H9 (cell line): ENCODE measurements around the gene RUNDC1. TPM values are rescaled to one million over a fixed set of nuclear protein-coding genes. Genes with fewer than 3 reads are reported as not detected.
A peak's percentile ranks its signal among the peaks of the same experiment; 100 is the strongest.

Experiments used
- DNase-seq: peaks from one replicate; pipeline ENCODE4 v3.0.0-alpha.2; 2017
- H2AFZ ChIP-seq: one replicate; pipeline ENCODE4 v1.6.1; 2013; ENCODE audit warnings: mild to moderate bottlenecking, low read length, control low read depth, moderate library complexity
- H2AK5ac ChIP-seq: 2 replicates; pipeline ENCODE4 v1.6.1; 2013; ENCODE audit warnings: low read length, control low read depth, mixed read lengths; ENCODE audit not compliant: insufficient read length
- H2BK120ac ChIP-seq: one replicate; pipeline ENCODE4 v1.6.1; 2013; ENCODE audit warnings: low read depth, mild to moderate bottlenecking, low read length, control low read depth, inconsistent platforms; ENCODE audit not compliant: poor library complexity, severe bottlenecking
- H2BK12ac ChIP-seq: 2 replicates; pipeline ENCODE4 v1.6.1; 2013; ENCODE audit warnings: low read length, control low read depth, mixed read lengths, low read depth; ENCODE audit not compliant: insufficient read length
- H2BK15ac ChIP-seq: 2 replicates; pipeline ENCODE4 v1.6.1; 2013; ENCODE audit warnings: low read depth, low read length, control low read depth
- H2BK20ac ChIP-seq: one replicate; pipeline ENCODE4 v1.6.1; 2013; ENCODE audit warnings: low read depth, mild to moderate bottlenecking, low read length, control low read depth, inconsistent platforms; ENCODE audit not compliant: poor library complexity, severe bottlenecking
- H2BK5ac ChIP-seq: 2 replicates; pipeline ENCODE4 v1.6.1; 2013; ENCODE audit warnings: low read length, control low read depth, mixed read lengths; ENCODE audit not compliant: insufficient read length
- H3K14ac ChIP-seq: 2 replicates; pipeline ENCODE4 v1.6.1; 2013; ENCODE audit warnings: low read length, control low read depth; ENCODE audit not compliant: insufficient read depth
- H3K18ac ChIP-seq: 2 replicates; pipeline ENCODE4 v1.6.1; 2013; ENCODE audit warnings: low read depth, mild to moderate bottlenecking, mixed read lengths, low read length, control low read depth; ENCODE audit not compliant: insufficient read length
- H3K23ac ChIP-seq: 2 replicates; pipeline ENCODE4 v1.6.1; 2013; ENCODE audit warnings: low read length, control low read depth, mixed read lengths, low read depth; ENCODE audit not compliant: insufficient read length
- H3K23me2 ChIP-seq: 2 replicates; pipeline ENCODE4 v1.6.1; 2013; ENCODE audit warnings: low read depth, mild to moderate bottlenecking, mixed read lengths, low read length, control low read depth; ENCODE audit not compliant: insufficient read length, poor library complexity, severe bottlenecking
- H3K27ac ChIP-seq: 2 replicates; pipeline ENCODE4 v1.5.1; 2013; ENCODE audit warnings: low read length, control low read depth, mixed read lengths, low read depth; ENCODE audit not compliant: insufficient read length
- H3K27me3 ChIP-seq: 2 replicates; pipeline ENCODE4 v1.6.1; 2013; ENCODE audit warnings: low read length, control low read depth, inconsistent platforms; ENCODE audit not compliant: insufficient read depth
- H3K4ac ChIP-seq: 2 replicates; pipeline ENCODE4 v1.6.1; 2013; ENCODE audit warnings: low read depth, mild to moderate bottlenecking, control low read depth, inconsistent platforms, low read length, moderate library complexity
- H3K4me1 ChIP-seq: 2 replicates; pipeline ENCODE4 v1.6.1; 2013; ENCODE audit warnings: low read length, control low read depth, inconsistent platforms; ENCODE audit not compliant: insufficient read depth
- H3K4me2 ChIP-seq: 2 replicates; pipeline ENCODE4 v1.6.1; 2013; ENCODE audit warnings: low read length, control low read depth, mixed read lengths; ENCODE audit not compliant: insufficient read length, insufficient read depth
- H3K56ac ChIP-seq: 2 replicates; pipeline ENCODE4 v1.6.1; 2013; ENCODE audit warnings: low read depth, mild to moderate bottlenecking, mixed read lengths, low read length, control low read depth; ENCODE audit not compliant: insufficient read length
- H3K79me1 ChIP-seq: 2 replicates; pipeline ENCODE4 v1.6.1; 2013; ENCODE audit warnings: low read depth, mild to moderate bottlenecking, moderate library complexity, low read length, control low read depth, inconsistent platforms; ENCODE audit not compliant: insufficient read depth, poor library complexity, severe bottlenecking
- H3K79me2 ChIP-seq: 2 replicates; pipeline ENCODE4 v1.6.1; 2013; ENCODE audit warnings: low read length, control low read depth, inconsistent platforms; ENCODE audit not compliant: insufficient read depth
- H3K9ac ChIP-seq: 2 replicates; pipeline ENCODE4 v1.6.1; 2013; ENCODE audit warnings: low read length, control low read depth, mixed read lengths; ENCODE audit not compliant: insufficient read length; ENCODE audit errors: extremely low read depth
- H3K9me3 ChIP-seq: one replicate; pipeline ENCODE4 v1.6.1; 2013; ENCODE audit warnings: low read depth, low read length, inconsistent platforms; ENCODE audit not compliant: control insufficient read depth
- H3T11ph ChIP-seq: one replicate; pipeline ENCODE4 v1.6.1; 2013; ENCODE audit warnings: mild to moderate bottlenecking, low read length, control low read depth, inconsistent platforms
- H4K20me1 ChIP-seq: one replicate; pipeline ENCODE4 v1.6.1; 2013; ENCODE audit not compliant: control insufficient read depth, insufficient read length, insufficient read depth
- H4K5ac ChIP-seq: 2 replicates; pipeline ENCODE4 v1.6.1; 2013; ENCODE audit warnings: low read depth, mild to moderate bottlenecking, mixed read lengths, low read length, control low read depth; ENCODE audit not compliant: insufficient read length
- H4K8ac ChIP-seq: replicated peaks from 2 replicates; pipeline ENCODE4 v1.6.1; 2013; ENCODE audit warnings: low read length, control low read depth, mixed read lengths, low read depth; ENCODE audit not compliant: insufficient read length
- H4K91ac ChIP-seq: 2 replicates; pipeline ENCODE4 v1.6.1; 2013; ENCODE audit warnings: low read depth, mild to moderate bottlenecking, moderate library complexity, mixed read lengths, low read length, control low read depth; ENCODE audit not compliant: insufficient read length
- H3K27ac Mint-ChIP-seq, 3 experiments: 2 replicates in 2 of 3; 3 replicates in 1 of 3; pipeline ENCODE4 v1.8.0; 2020 to 2021; ENCODE audit warnings: mixed read lengths in 3 of 3, mild to moderate bottlenecking in 1 of 3, moderate library complexity in 1 of 3
- H3K27me3 Mint-ChIP-seq: 2 replicates; pipeline ENCODE4 v1.8.0; 2021; ENCODE audit warnings: low read depth, mild to moderate bottlenecking, moderate library complexity, mixed read lengths
- H3K36me3 Mint-ChIP-seq, 3 experiments: 2 replicates in 2 of 3; 3 replicates in 1 of 3; pipeline ENCODE4 v1.8.0; 2020 to 2021; ENCODE audit warnings: low read depth in 3 of 3, mixed read lengths in 3 of 3; ENCODE audit not compliant: insufficient read depth in 1 of 3
- H3K4me1 Mint-ChIP-seq, 2 experiments: 2 replicates each; pipeline ENCODE4 v1.8.0; 2020; ENCODE audit warnings: mixed read lengths in 2 of 2
- H3K4me3 Mint-ChIP-seq, 2 experiments: 2 replicates in 1 of 2; 3 replicates in 1 of 2; pipeline ENCODE4 v1.8.0; 2020 to 2021; ENCODE audit warnings: mild to moderate bottlenecking in 2 of 2, mixed read lengths in 2 of 2, moderate library complexity in 1 of 2
- H3K9me3 Mint-ChIP-seq, 2 experiments: 2 replicates in 1 of 2; 3 replicates in 1 of 2; pipeline ENCODE4 v1.8.0; 2020; ENCODE audit warnings: mild to moderate bottlenecking in 2 of 2, mixed read lengths in 2 of 2, moderate library complexity in 1 of 2
- CTCF ChIP-seq: fragments of 200-600 bp; sonication (generic); conservative IDR thresholded peaks from 3 replicates; pipeline ENCODE4 v1.8.0; 2021; ENCODE audit warnings: antibody characterized with exemption, mild to moderate bottlenecking
- WGBS: extraction: QIAGEN DNeasy Blood & Tissue Kit; methylation state at CpG from one replicate; pipeline ENCODE4 v1.1.7; 2013; ENCODE audit warnings: missing lambda C conversion rate, low lambda C conversion rate, mixed read lengths; ENCODE audit not compliant: insufficient read length; ENCODE audit errors: extremely low coverage; 5-methylcytosine and 5-hydroxymethylcytosine counted together
- total RNA-seq: library from RNA; stranded (reverse); gene quantifications from 2 replicates; pipeline ENCODE4 v1.2.1, GENCODE V29; 2021

Gene RUNDC1
- total RNA-seq, 1 experiment from 2014 or later = 18.8 TPM

GRCh38 chr17:43034894-43035293 is 54.5 kb downstream of the RUNDC1 start:
- no peak overlapping the region for H4K5ac ChIP-seq

More at GRCh38 chr17:43034894-43035293, 54.5 kb downstream of the RUNDC1 start:
- Histone ChIP-seq H3K79me1 (no peaks in the 10 kb centered on the region), H3K4me1 (peaks cover 11% of the 10 kb centered on the region), H3K14ac (peak overlapping the region; percentile 3; the same call in 1 of the 2 replicates), H3K9me3 (no peaks in the 10 kb centered on the region), H4K8ac (no peak overlapping the region), H3K4ac (no peak overlapping the region), H3K79me2 (no peaks in the 10 kb centered on the region), H2BK20ac (no peak overlapping the region), H3K23me2 (no peaks in the 10 kb centered on the region), H2AK5ac (no peak overlapping the region), H3T11ph (no peak overlapping the region), H4K20me1 (no peaks in the 10 kb centered on the region), H4K91ac (no peak overlapping the region), H3K27ac (no peak overlapping the region), H3K27me3 (no peaks in the 10 kb centered on the region), H2BK12ac (no peak overlapping the region), H2BK15ac (no peak overlapping the region), H2BK5ac (no peak overlapping the region), H3K18ac (no peak overlapping the region), H3K56ac (no peak overlapping the region), H3K9ac (no peak overlapping the region), H2AFZ (no peak overlapping the region), H3K23ac (no peak overlapping the region), H3K4me2 (peak overlapping the region; percentile 18), H2BK120ac (no peak overlapping the region)
- Mint-ChIP-seq H3K9me3 (no peaks in the 10 kb centered on the region; a peak in 1 of 5 replicates), H3K27me3 (no peaks in the 10 kb centered on the region), H3K27ac (peak overlapping the region; percentile 41 to 97 (median 93); a peak in 4 of 7 replicates), H3K4me1 (peaks cover 60 to 79% of the 10 kb centered on the region in 2 experiments), H3K4me3 (peak overlapping the region in 1 of 2 experiments; percentile 35; a peak in 3 of 5 replicates), H3K36me3 (peaks cover 0 to 8% (median 7%) of the 10 kb centered on the region in 3 experiments; a peak in 3 of 7 replicates)
- DNase-seq = no peak
- TF ChIP-seq CTCF = no peak
- WGBS = no CpG with 5 or more reads among the region's 3 CpGs
